A549 (cell line): Measurements from ENCODE around the gene RTL5. TPM values are rescaled to one million over a fixed set of nuclear protein-coding genes. Genes with fewer than 3 reads are reported as not detected.

Experiments used
- ATAC-seq, 2 experiments: fragments of 200-7000 bp in 1 of 2; fragments of >200 bp in 1 of 2; cut with Nextera tagmentation in 1 of 2; cut with Tn5 transposase in 1 of 2; 3 replicates each; pipeline versions ENCODE4 v1.8.0 to v1.9.1; 2018 to 2020; ENCODE audit warnings: mild to moderate bottlenecking in 1 of 2, moderate library complexity in 1 of 2
- CTCF ChIA-PET: fragments of 300-600 bp; sonication (Branson Sonifier 250); formaldehyde crosslinking; extraction: SDS; loops from one replicate; lab custom pipeline; 2021; ENCODE audit warnings: antibody characterized with exemption, inconsistent platforms; lab: Yijun Ruan, JAX
- POLR2A ChIA-PET: fragments of 350-600 bp; formaldehyde crosslinking; extraction: SDS; loops from one replicate; lab custom pipeline; 2021; ENCODE audit warnings: antibody characterized with exemption, inconsistent platforms; lab: Yijun Ruan, JAX
- DNase-seq, 2 experiments: peaks; one replicate each; pipeline versions ENCODE4 v3.0.0 to v3.0.0-alpha.2; 2011 to 2016; ENCODE audit warnings: low read depth in 1 of 2, low spot score in 1 of 2
- FAIRE-seq: peaks from 2 replicates; lab custom pipeline; 2011; peaks lifted over from hg19 to GRCh38; lab: Jason Lieb, UNC
- H3K27ac ChIP-seq, 2 experiments: fragments of >200 bp; sonication (Bioruptor Twin); formaldehyde crosslinking; 3 replicates each; pipeline ENCODE4 v1.5.1; 2016 to 2017
- H3K4me1 ChIP-seq: fragments of >200 bp; sonication (Bioruptor Twin); formaldehyde crosslinking; 3 replicates; pipeline ENCODE4 v1.6.1; 2016
- H3K4me2 ChIP-seq: fragments of >200 bp; sonication (Bioruptor Twin); formaldehyde crosslinking; 3 replicates; pipeline ENCODE4 v1.6.1; 2016
- H3K4me3 ChIP-seq: fragments of >200 bp; sonication (Bioruptor Twin); formaldehyde crosslinking; 3 replicates; pipeline ENCODE4 v1.5.1; 2016
- H3K9me3 ChIP-seq: fragments of >200 bp; sonication (Bioruptor Twin); formaldehyde crosslinking; 3 replicates; pipeline ENCODE4 v1.6.1; 2016
- ATOH8 ChIP-seq: fragments of 250-450 bp; sonication (Bioruptor Pico); IDR thresholded peaks from 2 replicates; pipeline ENCODE4 v1.5.0; 2020; ENCODE audit warnings: low read depth, mild to moderate bottlenecking, moderate library complexity
- BHLHE40 ChIP-seq: IDR thresholded peaks from 2 replicates; pipeline ENCODE4 v1.6.1; 2012; ENCODE audit warnings: low read depth, low read length, inconsistent platforms
- CBX2 ChIP-seq: fragments of 200-600 bp; sonication (generic); IDR thresholded peaks from 2 replicates; pipeline ENCODE4 v1.6.1; 2016; ENCODE audit warnings: low read depth, mild to moderate bottlenecking, borderline replicate concordance
- CEBPB ChIP-seq, 2 experiments: fragments of >200 bp in 1 of 2; sonication (Bioruptor Twin) in 1 of 2; formaldehyde crosslinking in 1 of 2; IDR thresholded peaks; 2 replicates each; pipeline ENCODE4 v1.6.1; 2012 to 2016
- CHD4 ChIP-seq: fragments of 200-600 bp; sonication (generic); IDR thresholded peaks from 2 replicates; pipeline ENCODE4 v1.6.1; 2016; ENCODE audit warnings: antibody characterized with exemption, mild to moderate bottlenecking, borderline replicate concordance
- E2F6 ChIP-seq: IDR thresholded peaks from 2 replicates; pipeline ENCODE4 v1.6.1; 2012; ENCODE audit warnings: low read depth, borderline replicate concordance
- EHF ChIP-seq: fragments of 250-450 bp; sonication (Bioruptor Pico); IDR thresholded peaks from 2 replicates; pipeline ENCODE4 v1.5.0; 2020; ENCODE audit warnings: mild to moderate bottlenecking
- EHMT2 ChIP-seq: fragments of 200-600 bp; sonication (generic); IDR thresholded peaks from 2 replicates; pipeline ENCODE4 v1.6.1; 2016; ENCODE audit warnings: antibody characterized with exemption, low read depth, mild to moderate bottlenecking, moderate library complexity
- ELK1 ChIP-seq: fragments of 150-350 bp; IDR thresholded peaks from 2 replicates; pipeline ENCODE4 v1.6.1; 2014; ENCODE audit warnings: low read depth, mild to moderate bottlenecking, low read length
- FOXS1 ChIP-seq: fragments of 250-450 bp; sonication (Bioruptor Pico); IDR thresholded peaks from 2 replicates; pipeline ENCODE4 v1.5.0; 2020; ENCODE audit warnings: mild to moderate bottlenecking, moderate library complexity
- HOXB13 ChIP-seq: fragments of 250-450 bp; sonication (Bioruptor Pico); IDR thresholded peaks from 2 replicates; pipeline ENCODE4 v1.5.0; 2020; ENCODE audit warnings: low read depth, mild to moderate bottlenecking, moderate library complexity
- JUNB ChIP-seq: fragments of >200 bp; sonication (Bioruptor Twin); formaldehyde crosslinking; IDR thresholded peaks from 2 replicates; pipeline ENCODE4 v1.6.1; 2016
- KDM5A ChIP-seq: fragments of 200-600 bp; sonication (generic); IDR thresholded peaks from 2 replicates; pipeline ENCODE4 v1.6.1; 2016; ENCODE audit warnings: antibody characterized with exemption, mild to moderate bottlenecking
- MAFK ChIP-seq: fragments of 450-650 bp; IDR thresholded peaks from 2 replicates; pipeline ENCODE4 v1.6.1; 2014; ENCODE audit not compliant: partially characterized antibody
- MAX ChIP-seq: IDR thresholded peaks from 2 replicates; pipeline ENCODE4 v1.6.1; 2012
- MYC ChIP-seq: IDR thresholded peaks from 2 replicates; pipeline ENCODE4 v1.6.1; 2012; ENCODE audit warnings: mild to moderate bottlenecking, inconsistent platforms, low read length, improper control_type of control experiment, borderline replicate concordance
- NPAS2 ChIP-seq: fragments of 250-450 bp; sonication (Bioruptor Pico); IDR thresholded peaks from 2 replicates; pipeline ENCODE4 v1.8.0; 2022; ENCODE audit warnings: mild to moderate bottlenecking, moderate library complexity, borderline replicate concordance
- PHF8 ChIP-seq: fragments of 200-600 bp; sonication (generic); IDR thresholded peaks from 2 replicates; pipeline ENCODE4 v1.6.1; 2016; ENCODE audit warnings: low read depth, mild to moderate bottlenecking, antibody characterized with exemption, moderate library complexity, borderline replicate concordance
- POLR2A ChIP-seq: IDR thresholded peaks from 2 replicates; pipeline ENCODE4 v1.6.1; 2012; ENCODE audit warnings: mild to moderate bottlenecking, low read length
- RAD21 ChIP-seq, 2 experiments: fragments of >200 bp in 1 of 2; sonication (Bioruptor Twin) in 1 of 2; formaldehyde crosslinking in 1 of 2; IDR thresholded peaks in 1 of 2; conservative IDR thresholded peaks in 1 of 2; 2 replicates in 1 of 2; 3 replicates in 1 of 2; pipeline ENCODE4 v1.6.1; 2012 to 2018; ENCODE audit warnings: inconsistent platforms in 1 of 2
- RARB ChIP-seq: fragments of 250-450 bp; sonication (Bioruptor Pico); IDR thresholded peaks from 2 replicates; pipeline ENCODE4 v1.8.0; 2021; ENCODE audit warnings: mild to moderate bottlenecking, moderate library complexity
- TFCP2L1 ChIP-seq: fragments of 250-450 bp; sonication (Bioruptor Pico); IDR thresholded peaks from 2 replicates; pipeline ENCODE4 v1.5.0; 2021; ENCODE audit warnings: mild to moderate bottlenecking
- ZC3H11A ChIP-seq: fragments of 450-650 bp; IDR thresholded peaks from 2 replicates; pipeline ENCODE4 v1.6.1; 2014; ENCODE audit warnings: antibody characterized with exemption, mild to moderate bottlenecking
- ZFP36 ChIP-seq: fragments of 450-650 bp; IDR thresholded peaks from 2 replicates; pipeline ENCODE4 v1.6.1; 2014; ENCODE audit warnings: borderline replicate concordance; ENCODE audit not compliant: partially characterized antibody
- WGBS: methylation state at CpG from one replicate; pipeline ENCODE4 v1.1.6; 2017; ENCODE audit errors: missing lambda C conversion rate; 5-methylcytosine and 5-hydroxymethylcytosine counted together
- polyA plus RNA-seq, 4 experiments: library from polyadenylated mRNA; depleted of rRNA in 3 of 4; stranded (reverse); fragments of >200 nt; fragmentation: RNase III in 1 of 4; extraction: RNeasy Plus Mini Kit Qiagen cat#74134 plus additional on column Dnase treatment in 1 of 4; gene quantifications; 2 replicates in 3 of 4; 3 replicates in 1 of 4; pipeline ENCODE4 v1.2.3, GENCODE V29; 2011 to 2017
- TF ChIP-seq, protein P1 (sequence below): fragments of >200 bp; sonication (Bioruptor Twin); formaldehyde crosslinking; IDR thresholded peaks from 2 replicates; pipeline ENCODE4 v1.6.1; 2016
- TF ChIP-seq, protein P2 (sequence below): IDR thresholded peaks from 2 replicates; pipeline ENCODE4 v1.6.1; 2012

Gene RTL5
- polyA plus RNA-seq, 2 of the 4 experiments (the other 2 are of a cell fraction), result 1.2 to 2.9 TPM

DNA sequence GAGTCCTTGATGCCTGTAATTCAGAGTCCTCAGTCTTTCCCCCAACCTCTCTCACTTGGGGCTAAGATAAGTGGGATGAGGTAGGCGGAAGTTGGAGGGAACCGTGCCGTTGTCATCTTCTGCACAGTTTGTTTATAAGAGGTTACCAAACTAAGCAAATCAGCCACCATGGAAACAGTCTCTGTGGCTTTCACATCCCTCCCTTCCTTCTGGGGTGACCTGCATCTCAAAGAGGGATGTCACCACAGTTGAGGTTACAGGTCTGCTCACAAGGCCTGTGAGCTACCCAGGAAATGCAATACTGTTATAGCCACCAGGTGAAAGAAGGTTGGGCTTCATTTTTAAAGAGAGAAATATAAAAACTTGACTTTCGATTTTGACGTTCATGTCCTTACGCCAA is 26.3 kb downstream of the RTL5 start:
- H3K4me3 ChIP-seq, result no peak overlapping the region
- no peak overlapping the region for H3K27ac ChIP-seq
- 76% methylated on average over 6 of the region's 6 CpGs for WGBS
- ChIA-PET CTCF (interaction anchor here (0.8 kb wide), 1 partner anchor 16 kb away, joined by 3 read pairs; no protein-coding TSS in a partner anchor), POLR2A (interaction anchor here (0.7 kb wide), 1 partner anchor 77 kb away, joined by 4 read pairs; no protein-coding TSS in a partner anchor)
- no peak for FAIRE-seq
- no peak for TF ChIP-seq HOXB13
- TF ChIP-seq, protein P1, sequence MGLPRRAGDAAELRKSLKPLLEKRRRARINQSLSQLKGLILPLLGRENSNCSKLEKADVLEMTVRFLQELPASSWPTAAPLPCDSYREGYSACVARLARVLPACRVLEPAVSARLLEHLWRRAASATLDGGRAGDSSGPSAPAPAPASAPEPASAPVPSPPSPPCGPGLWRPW, result no peak
- TF ChIP-seq POLR2A, result no peak
- no peak for TF ChIP-seq FOXS1
- TF ChIP-seq ZFP36, result no peak
- TF ChIP-seq CHD4, result no peak
- no peak for TF ChIP-seq JUNB
- TF ChIP-seq ELK1, result no peak
- no peak for TF ChIP-seq EHMT2
- TF ChIP-seq KDM5A, result no peak
- no peak for TF ChIP-seq MYC
- TF ChIP-seq TFCP2L1, result no peak
- no peak for TF ChIP-seq CEBPB (IDR thresholded peaks at IDR 0.05)
- no peak for TF ChIP-seq CBX2
- TF ChIP-seq ZC3H11A, result no peak
- H3K9me3 ChIP-seq, result no peaks in the 10 kb centered on the region
- DNase-seq, result no peak
- H3K4me2 ChIP-seq, result no peak overlapping the region
- ATAC-seq, result no peak
- peaks cover 26% of the 10 kb centered on the region; the same call in 2 of the 3 replicates for H3K4me1 ChIP-seq

DNA sequence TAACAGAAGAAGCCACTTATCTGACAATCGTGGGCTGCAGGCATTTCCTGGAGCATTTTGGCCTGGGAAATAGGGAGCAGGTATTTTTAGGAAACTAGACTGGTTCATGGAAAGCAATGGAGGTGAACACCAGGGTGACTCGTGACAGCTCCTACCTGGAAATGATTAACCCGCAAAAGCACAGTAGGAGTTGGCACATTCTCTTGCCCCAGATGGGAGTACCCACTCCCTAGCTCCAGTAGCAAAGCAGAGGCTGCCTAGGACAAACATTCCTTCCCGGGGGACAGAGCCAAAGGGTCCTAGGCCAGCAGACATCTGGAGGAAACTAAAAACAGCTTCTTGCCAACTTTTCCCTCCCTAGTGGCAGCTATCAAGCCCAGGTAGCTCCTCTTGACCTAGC is 29.0 kb downstream of the RTL5 start:
- ChIA-PET CTCF (no interaction called here), POLR2A (no interaction called here)
- no peak overlapping the region for H3K27ac ChIP-seq
- H3K9me3 ChIP-seq, result no peaks in the 10 kb centered on the region
- no peak overlapping the region for H3K4me3 ChIP-seq
- H3K4me1 ChIP-seq, result peaks cover 16% of the 10 kb centered on the region; the same call in 2 of the 3 replicates
- FAIRE-seq, result peak; percentile 46
- no peak for DNase-seq
- no peak for TF ChIP-seq RARB (CRISPR knock-in tag)
- no peak for TF ChIP-seq PHF8
- no peak for TF ChIP-seq ZC3H11A
- no peak for TF ChIP-seq EHF (CRISPR knock-in tag)
- TF ChIP-seq BHLHE40, result no peak
- no peak for TF ChIP-seq MAFK
- no peak for TF ChIP-seq E2F6
- no peak for TF ChIP-seq MAX
- TF ChIP-seq, protein P2, sequence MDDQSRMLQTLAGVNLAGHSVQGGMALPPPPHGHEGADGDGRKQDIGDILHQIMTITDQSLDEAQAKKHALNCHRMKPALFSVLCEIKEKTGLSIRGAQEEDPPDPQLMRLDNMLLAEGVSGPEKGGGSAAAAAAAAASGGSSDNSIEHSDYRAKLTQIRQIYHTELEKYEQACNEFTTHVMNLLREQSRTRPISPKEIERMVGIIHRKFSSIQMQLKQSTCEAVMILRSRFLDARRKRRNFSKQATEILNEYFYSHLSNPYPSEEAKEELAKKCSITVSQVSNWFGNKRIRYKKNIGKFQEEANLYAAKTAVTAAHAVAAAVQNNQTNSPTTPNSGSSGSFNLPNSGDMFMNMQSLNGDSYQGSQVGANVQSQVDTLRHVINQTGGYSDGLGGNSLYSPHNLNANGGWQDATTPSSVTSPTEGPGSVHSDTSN, result no peak
- TF ChIP-seq MYC, result no peak
- TF ChIP-seq RAD21 (conservative IDR thresholded peaks at IDR 0.05 in 1 of 2, IDR thresholded peaks at IDR 0.05 in 1 of 2), result no peak
- TF ChIP-seq TFCP2L1, result no peak
- TF ChIP-seq ATOH8, result no peak
- TF ChIP-seq NPAS2 (CRISPR knock-in tag), result no peak
- WGBS, result 35% methylated on average over 4 of the region's 4 CpGs
- no peak for ATAC-seq
- H3K4me2 ChIP-seq, result peak overlapping the region; percentile 23; the same call in 1 of the 3 replicates
